Measurements from ENCODE around the gene MACROD1. TPM values are rescaled to one million over a fixed set of nuclear protein-coding genes. Genes with fewer than 3 reads are reported as not detected.

Gene MACROD1
- total and polyA plus RNA-seq, 2 donors (not counting 3 experiments of a cell fraction or from before 2014, with no cell fraction given) = 11.0 to 16.2 TPM

DNA sequence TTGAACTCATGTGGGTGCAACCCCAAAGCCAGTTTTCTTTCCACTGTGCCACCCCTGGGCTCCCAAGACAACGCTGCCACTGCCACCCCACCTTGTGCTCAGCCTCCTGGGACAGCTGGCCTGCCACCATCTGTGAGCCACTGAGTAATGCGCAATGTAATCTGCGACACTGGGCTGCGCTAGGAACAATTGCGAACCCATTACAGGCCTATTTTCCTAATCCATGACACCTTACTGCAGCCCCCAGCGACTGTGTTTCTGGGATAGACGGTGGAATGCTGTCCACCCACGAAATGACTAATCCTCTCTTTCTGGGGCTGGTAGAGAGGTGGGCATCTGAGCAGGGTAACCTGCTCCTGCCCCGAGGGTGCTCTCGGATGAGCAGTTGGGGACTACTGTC, 108.0 kb downstream of the MACROD1 start:
- DNase-seq (ENCODE audit: low read depth, low spot score) = no peak
- Histone ChIP-seq H3K4me3 (replicated peaks in 1 of 3; ENCODE audit: insufficient read depth in 1 of 3, low read depth in 1 of 3, low read length in 3 of 3) (no peak overlapping the region), H3K9ac (replicated peaks; ENCODE audit: extremely low read depth, insufficient read depth, low read length) (no peak overlapping the region), H3K36me3 (ENCODE audit: control insufficient read depth in 2 of 2, extremely low read depth in 1 of 2, insufficient read depth in 2 of 2, low read length in 2 of 2) (no peaks in the 10 kb centered on the region), H3K4me2 (ENCODE audit: insufficient read depth, low read length) (no peak overlapping the region), H3K79me2 (ENCODE audit: control insufficient read depth, insufficient read depth, low read length) (no peaks in the 10 kb centered on the region), H3K4me1 (ENCODE audit: control insufficient read depth, extremely low read depth, insufficient read depth, low read length) (peaks cover 4% of the 10 kb centered on the region), H3K27me3 (ENCODE audit: control insufficient read depth in 2 of 2, insufficient read depth in 2 of 2, low read length in 2 of 2) (no peaks in the 10 kb centered on the region), H3K9me1 (replicated peaks; ENCODE audit: control insufficient read depth, extremely low read depth, insufficient read depth, low read length) (no peaks in the 10 kb centered on the region), H3K27ac (ENCODE audit: insufficient read depth, low read depth, low read length) (no peak overlapping the region), H3K9me3 (replicated peaks; ENCODE audit: control insufficient read depth, insufficient read depth, low read length) (no peaks in the 10 kb centered on the region), H4K20me1 (replicated peaks; ENCODE audit: control insufficient read depth, extremely low read depth, insufficient read depth, low read length) (no peaks in the 10 kb centered on the region), H2AFZ (ENCODE audit: low read depth, low read length) (no peak overlapping the region)
- TF ChIP-seq EZH2 (IDR thresholded peaks at IDR 0.05; ENCODE audit: borderline replicate concordance, low read depth, low read length, severe bottlenecking) (no peak), POLR2AphosphoS5 (IDR thresholded peaks at IDR 0.05; ENCODE audit: insufficient read depth, low read depth, low read length) (no peak), POLR2A (IDR thresholded peaks at IDR 0.05; ENCODE audit: low read depth, low read length) (no peak), MYC (IDR thresholded peaks at IDR 0.05; ENCODE audit: low read depth, low read length) (no peak), JUN (IDR thresholded peaks at IDR 0.05; ENCODE audit: borderline replicate concordance, insufficient read depth, insufficient read length, low read depth) (no peak), GATA2 (IDR thresholded peaks at IDR 0.05; ENCODE audit: insufficient read depth, insufficient read length, low read depth, low read length) (no peak)
- TF ChIP-seq, protein P1, sequence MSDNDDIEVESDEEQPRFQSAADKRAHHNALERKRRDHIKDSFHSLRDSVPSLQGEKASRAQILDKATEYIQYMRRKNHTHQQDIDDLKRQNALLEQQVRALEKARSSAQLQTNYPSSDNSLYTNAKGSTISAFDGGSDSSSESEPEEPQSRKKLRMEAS (IDR thresholded peaks at IDR 0.05; ENCODE audit: insufficient read depth, insufficient read length) = no peak
- dilution Hi-C loops (cut with MboI; ENCODE audit: extremely low pct_ligation_motif_present, low sequenced_read_pairs) = no loop called here
- ChIA-PET CTCF (no interaction called here), POLR2A (no interaction called here)
- no TSS peak for BruUV-seq (replicated peaks)
- FAIRE-seq = no peak
- intact Hi-C loops (cut with micrococcal nuclease) = no loop called here

DNA sequence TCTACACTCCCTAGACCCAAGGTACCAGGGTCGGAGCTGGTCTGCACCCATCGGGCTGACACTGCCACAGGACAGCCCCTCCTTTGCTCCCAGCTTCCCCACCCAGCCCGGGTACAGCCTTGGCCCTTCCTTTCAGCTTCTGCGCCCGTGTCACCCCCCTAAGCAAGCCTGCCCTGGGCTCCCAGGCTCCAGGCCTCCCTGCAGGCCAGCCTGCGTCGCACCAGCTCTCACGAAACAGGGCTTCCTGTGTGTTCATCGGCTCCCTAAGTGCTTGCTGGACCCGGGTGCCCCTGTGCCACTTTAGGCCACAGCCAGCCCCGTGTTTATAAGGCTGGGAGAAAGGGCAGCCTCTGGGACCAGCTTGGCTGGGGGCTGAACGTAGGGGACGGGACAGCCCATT, 109.1 kb downstream of the MACROD1 start:
- no peaks in the 10 kb centered on the region for H3K79me2 ChIP-seq (ENCODE audit: control insufficient read depth, insufficient read depth, low read length)
- no peak overlapping the region for H2AFZ ChIP-seq (ENCODE audit: low read depth, low read length)
- H3K9me3 ChIP-seq (replicated peaks; ENCODE audit: control insufficient read depth, insufficient read depth, low read length) = no peaks in the 10 kb centered on the region
- H3K36me3 ChIP-seq (ENCODE audit: control insufficient read depth in 2 of 2, extremely low read depth in 1 of 2, insufficient read depth in 2 of 2, low read length in 2 of 2) = no peaks in the 10 kb centered on the region
- no peak for DNase-seq (ENCODE audit: low read depth, low spot score)
- H3K4me2 ChIP-seq (ENCODE audit: insufficient read depth, low read length) = no peak overlapping the region
- H4K20me1 ChIP-seq (replicated peaks; ENCODE audit: control insufficient read depth, extremely low read depth, insufficient read depth, low read length) = no peaks in the 10 kb centered on the region
- no peak overlapping the region for H3K4me3 ChIP-seq (replicated peaks in 1 of 3; ENCODE audit: insufficient read depth in 1 of 3, low read depth in 1 of 3, low read length in 3 of 3)
- no peak overlapping the region for H3K9ac ChIP-seq (replicated peaks; ENCODE audit: extremely low read depth, insufficient read depth, low read length)
- TF ChIP-seq GATA2 (IDR thresholded peaks at IDR 0.05; ENCODE audit: insufficient read depth, insufficient read length, low read depth, low read length) (no peak), POLR2A (IDR thresholded peaks at IDR 0.05; ENCODE audit: low read depth, low read length) (no peak), MYC (IDR thresholded peaks at IDR 0.05; ENCODE audit: low read depth, low read length) (no peak), JUN (IDR thresholded peaks at IDR 0.05; ENCODE audit: borderline replicate concordance, insufficient read depth, insufficient read length, low read depth) (no peak), POLR2AphosphoS5 (IDR thresholded peaks at IDR 0.05; ENCODE audit: insufficient read depth, low read depth, low read length) (no peak), FOS (IDR thresholded peaks at IDR 0.05; ENCODE audit: borderline replicate concordance, insufficient read depth, low read length) (no peak), EZH2 (IDR thresholded peaks at IDR 0.05; ENCODE audit: borderline replicate concordance, low read depth, low read length, severe bottlenecking) (no peak)
- TF ChIP-seq, protein P1 (IDR thresholded peaks at IDR 0.05; ENCODE audit: insufficient read depth, insufficient read length) = no peak
- TF ChIP-seq, protein P2, sequence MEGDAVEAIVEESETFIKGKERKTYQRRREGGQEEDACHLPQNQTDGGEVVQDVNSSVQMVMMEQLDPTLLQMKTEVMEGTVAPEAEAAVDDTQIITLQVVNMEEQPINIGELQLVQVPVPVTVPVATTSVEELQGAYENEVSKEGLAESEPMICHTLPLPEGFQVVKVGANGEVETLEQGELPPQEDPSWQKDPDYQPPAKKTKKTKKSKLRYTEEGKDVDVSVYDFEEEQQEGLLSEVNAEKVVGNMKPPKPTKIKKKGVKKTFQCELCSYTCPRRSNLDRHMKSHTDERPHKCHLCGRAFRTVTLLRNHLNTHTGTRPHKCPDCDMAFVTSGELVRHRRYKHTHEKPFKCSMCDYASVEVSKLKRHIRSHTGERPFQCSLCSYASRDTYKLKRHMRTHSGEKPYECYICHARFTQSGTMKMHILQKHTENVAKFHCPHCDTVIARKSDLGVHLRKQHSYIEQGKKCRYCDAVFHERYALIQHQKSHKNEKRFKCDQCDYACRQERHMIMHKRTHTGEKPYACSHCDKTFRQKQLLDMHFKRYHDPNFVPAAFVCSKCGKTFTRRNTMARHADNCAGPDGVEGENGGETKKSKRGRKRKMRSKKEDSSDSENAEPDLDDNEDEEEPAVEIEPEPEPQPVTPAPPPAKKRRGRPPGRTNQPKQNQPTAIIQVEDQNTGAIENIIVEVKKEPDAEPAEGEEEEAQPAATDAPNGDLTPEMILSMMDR (IDR thresholded peaks at IDR 0.05; ENCODE audit: extremely low read depth in 1 of 2, insufficient read depth in 1 of 2, low read depth in 1 of 2, low read length in 2 of 2) = no peak
- ChIA-PET CTCF (no interaction called here), POLR2A (no interaction called here)
- H3K4me1 ChIP-seq (ENCODE audit: control insufficient read depth, extremely low read depth, insufficient read depth, low read length) = peaks cover 4% of the 10 kb centered on the region
- BruUV-seq (replicated peaks) = no TSS peak
- no peaks in the 10 kb centered on the region for H3K27me3 ChIP-seq (ENCODE audit: control insufficient read depth in 2 of 2, insufficient read depth in 2 of 2, low read length in 2 of 2)
- H3K27ac ChIP-seq (ENCODE audit: insufficient read depth, low read depth, low read length) = no peak overlapping the region
- intact Hi-C loops (cut with micrococcal nuclease) (no loop called here), dilution Hi-C loops (cut with MboI; ENCODE audit: extremely low pct_ligation_motif_present, low sequenced_read_pairs) (no loop called here)
- FAIRE-seq = no peak
- no peaks in the 10 kb centered on the region for H3K9me1 ChIP-seq (replicated peaks; ENCODE audit: control insufficient read depth, extremely low read depth, insufficient read depth, low read length)

Measured in endothelial cell of umbilical vein (primary cell).